DMS53 treated with DMSO at 0.1 percent for 48 hours (cell line): Measurements from ENCODE around the gene HMGB2.

Experiments
- DNase-seq: peaks from one replicate; lab custom pipeline; 2025; ENCODE audit not compliant: unreplicated experiment; lab: John Stamatoyannopoulos, UW

The HMGB2 gene

DNA sequence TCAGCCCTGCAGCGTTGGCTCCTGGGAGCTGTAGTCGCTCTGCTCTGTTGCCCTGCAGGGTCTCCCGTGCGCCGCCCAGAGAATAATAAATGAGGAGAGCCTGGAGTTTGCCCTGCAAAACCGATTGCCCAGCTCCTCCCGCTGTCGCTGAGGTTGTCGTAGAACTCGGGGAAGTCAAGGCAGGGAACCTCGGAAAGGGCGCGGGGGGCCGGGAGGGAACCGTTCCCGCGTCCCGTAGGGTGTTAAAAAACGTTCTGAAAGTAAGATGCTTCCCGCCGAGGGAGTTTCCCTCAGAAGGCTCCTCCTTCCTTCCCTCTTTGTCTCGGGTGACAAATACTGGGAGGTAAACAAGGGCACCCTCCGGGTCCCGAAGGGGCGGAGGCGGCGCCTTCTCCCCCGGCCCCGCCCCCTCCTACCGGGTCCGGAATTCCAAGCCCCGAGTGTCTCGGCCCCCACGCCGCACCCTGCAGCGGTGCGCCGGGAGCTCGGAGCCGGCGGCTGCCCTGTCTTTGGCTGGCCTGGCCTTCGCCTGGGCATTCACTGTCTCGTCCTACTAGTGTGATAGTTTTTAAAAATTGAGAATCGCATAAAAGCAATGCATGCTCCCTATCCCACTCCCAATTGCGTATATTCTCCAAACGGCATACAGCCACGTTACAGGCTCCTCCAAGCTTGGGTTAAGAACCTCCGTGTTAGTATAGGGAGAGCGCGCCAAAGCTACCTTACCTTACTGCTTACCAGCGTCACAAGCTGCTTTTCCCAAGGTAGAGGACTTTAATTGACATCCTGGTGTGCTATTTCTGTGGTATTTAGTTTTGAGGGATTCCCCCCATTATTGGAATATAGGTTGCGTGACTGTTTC, 964 bp upstream of the HMGB2 start:
- DNase-seq = peak; percentile 55

DNA sequence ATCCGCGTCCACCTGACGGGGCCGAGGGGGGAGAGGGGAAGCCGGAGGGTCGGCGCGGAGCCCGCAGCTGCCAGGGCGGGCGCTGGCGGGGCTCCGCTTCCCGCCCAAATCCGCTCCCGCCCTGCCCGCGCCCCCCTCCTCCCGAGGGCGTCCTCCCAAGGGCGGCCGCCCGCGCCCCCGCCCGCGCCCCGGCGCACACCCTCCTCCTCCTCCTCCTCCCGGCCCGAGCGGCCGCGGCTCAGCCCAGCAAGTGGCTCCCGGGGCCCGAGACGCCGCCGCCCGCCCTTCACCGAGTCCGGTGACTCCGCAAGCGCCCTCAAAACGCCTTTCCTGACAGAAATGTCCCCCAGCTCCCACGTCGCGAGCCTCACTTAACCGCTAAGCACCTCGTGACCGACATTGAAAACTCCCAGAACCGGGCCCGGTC, 487 bp downstream of the HMGB2 start:
- DNase-seq = no peak

DNA sequence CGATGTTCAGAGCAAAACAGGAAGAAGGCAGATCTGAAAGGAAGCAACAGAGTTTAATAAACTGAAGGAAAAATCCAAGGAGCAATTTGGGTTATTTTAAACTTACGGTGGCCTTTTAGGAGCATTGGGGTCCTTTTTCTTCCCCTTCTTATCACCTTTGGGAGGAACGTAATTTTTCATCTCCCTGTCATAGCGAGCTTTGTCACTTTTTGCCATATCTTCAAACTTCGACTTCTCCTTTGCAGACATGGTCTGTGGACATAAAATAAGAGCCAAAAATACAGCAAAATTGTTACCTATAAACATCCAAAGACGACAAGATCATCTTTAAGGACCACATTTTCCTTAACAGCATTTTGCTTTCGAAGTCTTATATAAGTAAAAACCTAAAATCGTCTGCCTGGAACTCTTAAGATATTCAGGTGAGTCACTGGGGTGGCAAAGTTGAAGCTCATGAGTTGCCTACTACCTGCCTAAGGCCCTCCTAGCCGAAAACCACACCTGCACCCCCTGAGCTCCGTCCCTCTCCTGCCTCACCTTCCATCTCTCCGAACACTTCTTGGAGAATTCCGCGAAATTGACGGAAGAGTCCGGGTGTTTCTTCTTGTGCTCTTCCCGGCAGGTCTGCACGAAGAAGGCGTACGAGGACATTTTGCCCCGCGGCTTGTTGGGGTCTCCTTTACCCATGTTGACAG, 1.0 kb downstream of the HMGB2 start:
- no peak for DNase-seq

DNA sequence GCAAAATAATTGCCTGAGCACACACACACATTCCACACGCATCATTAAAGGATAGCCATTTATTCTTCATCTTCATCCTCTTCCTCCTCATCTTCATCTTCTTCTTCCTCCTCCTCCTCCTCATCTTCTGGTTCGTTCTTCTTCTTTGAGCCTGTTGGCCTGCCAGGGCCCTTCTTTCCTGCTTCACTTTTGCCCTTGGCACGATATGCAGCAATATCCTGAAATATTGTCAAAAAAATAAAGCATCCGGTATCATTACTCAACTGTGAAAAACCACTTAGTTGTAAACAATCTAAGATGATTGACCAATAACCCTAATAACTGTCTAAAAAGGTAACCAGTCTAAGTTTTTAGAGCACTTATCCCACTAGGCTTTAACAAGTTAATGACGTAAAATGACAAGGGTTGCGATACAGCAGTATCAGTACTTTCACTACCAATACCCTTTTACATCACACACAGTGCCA, 2.1 kb downstream of the HMGB2 start:
- no peak for DNase-seq

DNA sequence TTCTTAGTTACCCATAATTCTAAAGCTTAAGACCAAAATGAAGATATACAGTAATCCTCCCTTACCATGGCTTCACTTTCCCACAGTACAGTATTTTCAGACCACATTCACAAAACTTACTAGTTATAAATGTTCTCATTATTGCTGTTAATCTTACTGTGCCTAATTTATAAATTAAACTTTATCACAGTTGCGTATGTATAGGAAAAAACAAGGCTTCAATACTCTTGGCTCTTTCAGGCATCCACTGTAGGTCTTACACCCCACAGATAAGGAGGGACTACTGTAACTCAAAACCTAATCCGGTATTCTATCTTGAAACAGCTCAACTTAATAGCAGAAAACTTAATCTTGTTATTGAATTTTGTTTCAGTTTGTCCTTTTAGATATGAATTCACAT, 3.6 kb downstream of the HMGB2 start:
- no peak for DNase-seq

DNA sequence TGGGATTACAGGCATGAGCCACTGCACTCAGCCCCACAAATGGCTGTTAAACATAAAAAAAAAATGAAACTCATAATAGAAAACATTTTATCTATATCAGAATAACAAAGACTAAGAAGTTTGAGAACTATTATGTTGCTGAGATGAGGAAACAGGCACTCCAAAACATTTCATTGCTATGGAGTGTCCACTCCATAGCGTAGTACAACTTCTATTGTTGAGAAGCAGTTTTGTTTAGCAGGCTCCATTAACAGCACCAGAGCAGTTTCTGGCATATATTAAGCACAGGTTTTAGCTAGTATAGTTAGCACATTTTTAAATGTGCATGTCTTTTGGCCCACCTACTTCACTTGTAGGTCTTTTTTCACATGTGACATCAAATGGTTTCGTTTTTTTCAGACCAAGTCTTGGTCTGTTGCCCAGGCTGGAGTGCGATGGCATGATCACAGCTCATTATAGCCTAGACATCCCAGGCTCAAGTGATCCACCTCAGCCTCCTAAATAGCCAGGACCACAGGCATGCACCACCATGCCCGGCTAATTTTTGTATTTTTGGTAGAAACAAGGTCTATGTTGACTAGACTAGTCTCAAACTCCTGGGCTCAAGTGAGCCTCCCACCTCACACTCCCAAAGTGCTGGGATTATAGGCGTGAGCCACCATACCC, 5.8 kb downstream of the HMGB2 start:
- DNase-seq = no peak

DNA sequence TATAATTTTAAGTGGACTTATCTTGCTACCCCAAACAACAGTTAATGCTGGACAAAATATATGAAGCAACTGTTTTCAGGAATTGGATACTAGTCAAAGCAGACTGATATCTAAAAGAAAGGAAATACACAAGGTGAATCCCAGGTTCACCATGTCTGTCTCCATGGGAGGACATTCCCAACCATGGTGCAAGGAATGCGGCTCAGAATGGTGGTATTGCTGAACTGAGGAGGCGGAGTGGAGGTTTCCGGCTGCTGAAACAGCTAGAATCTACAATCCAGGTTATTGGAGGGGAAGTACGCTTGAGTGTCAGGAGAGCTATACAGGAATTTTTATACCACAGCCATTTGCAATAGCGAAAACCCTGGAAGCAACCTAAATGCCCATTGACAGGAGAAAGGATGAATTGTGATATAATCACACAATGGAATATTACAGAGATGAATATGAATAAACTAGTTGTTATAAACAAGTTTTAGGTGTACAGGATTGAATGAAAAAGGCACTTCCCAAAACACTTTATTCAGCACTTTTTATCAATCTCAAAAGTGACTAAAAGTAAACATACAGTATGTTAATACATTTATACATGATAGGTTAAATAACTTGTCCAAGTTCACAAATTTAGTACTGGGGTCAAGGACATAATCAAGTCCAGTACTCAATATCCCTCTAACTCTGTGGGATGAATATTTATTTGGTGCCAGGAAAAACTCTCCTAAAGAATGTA, 9.0 kb downstream of the HMGB2 start:
- no peak for DNase-seq

DNA sequence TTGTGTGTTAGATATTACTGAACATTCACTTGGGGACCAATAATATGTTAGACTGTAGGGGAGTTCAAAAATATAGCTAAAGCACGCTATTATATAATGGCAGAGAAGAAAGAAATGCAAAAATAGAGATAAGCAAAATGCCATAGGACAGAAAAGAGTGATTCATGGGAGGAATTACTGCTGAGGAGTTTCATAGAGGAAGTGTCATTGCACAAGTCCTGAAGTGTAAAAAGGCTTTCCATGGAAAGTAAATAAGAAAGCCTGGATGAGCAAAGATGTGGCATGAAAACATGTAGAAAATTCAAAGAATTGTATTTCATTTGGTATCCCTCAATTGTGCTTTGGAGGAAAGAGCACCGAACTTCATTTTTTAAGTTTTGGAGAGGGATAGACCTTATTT, 14.5 kb downstream of the HMGB2 start:
- no peak for DNase-seq

DNA sequence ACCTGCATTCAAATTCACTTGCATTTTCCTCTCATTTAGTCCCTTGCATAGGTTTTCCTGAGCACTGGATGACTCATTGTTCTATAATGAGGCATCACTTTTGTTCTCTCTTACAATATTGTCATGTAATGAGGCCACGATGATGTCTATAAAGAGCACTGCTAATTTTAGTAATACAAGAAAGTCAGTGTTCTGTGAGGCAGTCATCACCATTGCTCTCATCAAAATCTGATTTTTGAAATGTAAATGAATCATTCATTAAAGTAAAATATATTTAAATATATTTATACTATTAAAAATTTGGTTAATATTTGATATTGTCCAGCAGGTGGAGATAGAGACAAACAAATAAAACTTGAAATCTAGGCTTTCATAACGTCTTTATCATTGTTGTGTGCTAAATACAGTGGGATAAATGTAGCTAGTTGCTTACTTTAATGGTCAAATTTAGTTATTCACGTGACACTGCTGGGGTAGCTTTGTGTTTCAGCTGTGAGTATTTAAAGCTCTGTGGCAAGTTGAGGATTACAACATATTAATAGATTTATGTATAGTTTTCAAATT, 15.4 kb downstream of the HMGB2 start:
- peak; percentile 57 for DNase-seq

DNA sequence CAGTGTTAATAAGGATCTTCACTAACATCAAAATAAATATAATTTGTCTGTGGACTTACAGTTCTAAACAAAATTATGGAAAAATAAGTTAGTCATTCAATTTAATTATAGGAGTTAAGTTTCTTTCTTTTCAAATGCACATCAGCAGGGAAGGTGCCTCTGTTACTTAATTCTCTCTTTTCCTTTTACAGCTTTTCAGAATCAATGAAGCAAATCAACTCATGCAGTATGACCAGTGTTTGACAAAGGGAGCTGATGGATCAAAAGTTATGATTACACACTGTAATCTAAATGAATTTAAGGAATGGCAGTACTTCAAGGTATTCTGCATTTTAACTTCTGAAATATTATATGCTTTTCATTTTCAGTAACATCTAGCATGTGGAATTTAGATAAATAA, 15.9 kb downstream of the HMGB2 start:
- DNase-seq = no peak

DNA sequence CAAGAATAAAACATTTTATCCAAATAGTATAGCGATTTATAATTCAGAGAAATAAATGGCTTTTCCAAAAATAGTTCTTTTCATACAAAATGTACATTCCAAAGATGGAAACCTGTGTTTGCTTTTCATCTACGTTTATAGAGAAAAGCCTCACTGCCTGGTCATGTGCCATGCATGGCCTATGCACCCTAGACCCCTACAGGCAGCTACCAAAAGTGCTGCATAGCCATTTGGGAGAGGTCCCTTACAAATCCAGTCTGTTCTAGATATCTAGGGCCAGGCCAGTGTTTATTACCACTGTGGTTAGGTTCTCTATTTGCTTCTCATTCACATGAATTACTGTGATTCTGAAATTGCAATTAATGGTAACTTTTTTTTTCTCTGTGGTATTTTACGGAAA, 17.2 kb downstream of the HMGB2 start:
- no peak for DNase-seq

DNA sequence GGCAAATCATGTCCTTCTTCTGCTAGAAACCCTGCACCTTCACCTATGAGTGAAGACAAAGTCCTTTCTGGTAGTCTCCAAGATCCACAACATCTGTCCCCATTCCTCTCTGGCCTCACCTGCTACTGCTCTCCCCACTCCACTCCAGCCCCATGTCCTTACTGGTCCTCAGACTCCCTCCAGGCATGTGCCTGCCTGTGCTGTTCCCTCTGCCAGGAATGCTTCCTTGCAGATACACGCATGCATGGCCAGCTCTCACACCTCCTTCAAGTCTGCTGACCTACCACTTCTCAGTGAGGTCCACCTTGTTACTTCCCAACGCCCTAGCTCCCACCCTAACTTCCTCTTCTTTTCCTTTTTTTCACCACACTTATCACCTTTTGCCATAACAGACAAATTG, 18.1 kb downstream of the HMGB2 start:
- DNase-seq = no peak

DNA sequence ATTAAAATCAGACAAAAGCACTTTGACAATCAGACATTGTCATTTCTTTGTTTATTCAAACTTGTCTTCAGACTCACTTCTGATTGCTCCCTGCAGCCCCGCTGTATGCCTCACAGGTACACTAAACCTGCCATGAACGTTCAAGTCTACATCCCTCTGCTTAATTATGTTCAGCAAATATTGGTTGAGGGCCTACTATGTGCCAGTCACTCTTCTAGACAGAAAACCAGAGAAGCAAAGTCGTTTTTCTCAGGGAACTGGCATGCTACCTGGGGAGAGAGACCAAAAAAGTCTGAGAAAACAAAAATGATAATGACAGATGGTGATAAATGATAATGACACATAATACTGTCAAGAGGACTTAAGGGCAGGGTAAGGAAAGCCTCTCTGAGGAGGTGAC, 19.4 kb downstream of the HMGB2 start:
- no peak for DNase-seq

DNA sequence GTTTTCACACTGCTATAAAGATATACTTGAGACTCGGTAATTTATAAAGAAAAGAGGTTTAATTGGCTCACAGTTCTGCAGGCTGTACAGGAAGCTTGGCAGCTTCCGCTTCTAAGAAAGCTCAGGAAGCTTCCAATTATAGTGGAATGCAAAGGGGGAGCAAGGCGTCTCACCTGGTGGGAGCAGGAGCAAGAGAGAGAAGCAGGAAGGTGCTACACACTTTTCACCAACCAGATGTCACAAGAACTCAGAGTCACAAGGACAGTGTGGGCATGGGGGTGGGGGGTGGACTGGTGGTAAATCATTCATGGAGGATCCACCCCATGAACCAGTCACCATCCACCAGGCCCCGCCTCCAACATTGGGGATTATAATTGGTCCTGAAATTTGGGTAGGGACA, 22.8 kb downstream of the HMGB2 start:
- no peak for DNase-seq

DNA sequence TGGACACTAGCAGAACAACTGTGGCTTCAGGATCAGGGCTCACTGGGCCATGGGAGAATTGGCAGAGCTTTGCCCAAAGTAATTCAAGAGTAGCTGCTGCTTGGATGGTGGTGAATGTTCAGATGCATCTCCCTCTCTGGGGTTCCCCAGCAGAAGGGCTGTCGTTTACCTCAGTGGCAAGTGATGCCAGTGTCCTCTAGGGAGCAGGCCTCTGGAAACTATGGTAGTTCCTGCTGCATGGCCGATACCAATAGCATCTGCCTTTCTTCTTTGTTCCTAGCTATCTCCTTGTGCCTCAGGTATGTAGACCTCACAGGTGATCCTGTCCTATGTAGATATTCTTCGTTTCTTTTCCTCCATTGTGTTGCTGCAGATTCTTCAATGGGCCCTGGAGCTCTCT, 26.4 kb downstream of the HMGB2 start:
- no peak for DNase-seq

DNA sequence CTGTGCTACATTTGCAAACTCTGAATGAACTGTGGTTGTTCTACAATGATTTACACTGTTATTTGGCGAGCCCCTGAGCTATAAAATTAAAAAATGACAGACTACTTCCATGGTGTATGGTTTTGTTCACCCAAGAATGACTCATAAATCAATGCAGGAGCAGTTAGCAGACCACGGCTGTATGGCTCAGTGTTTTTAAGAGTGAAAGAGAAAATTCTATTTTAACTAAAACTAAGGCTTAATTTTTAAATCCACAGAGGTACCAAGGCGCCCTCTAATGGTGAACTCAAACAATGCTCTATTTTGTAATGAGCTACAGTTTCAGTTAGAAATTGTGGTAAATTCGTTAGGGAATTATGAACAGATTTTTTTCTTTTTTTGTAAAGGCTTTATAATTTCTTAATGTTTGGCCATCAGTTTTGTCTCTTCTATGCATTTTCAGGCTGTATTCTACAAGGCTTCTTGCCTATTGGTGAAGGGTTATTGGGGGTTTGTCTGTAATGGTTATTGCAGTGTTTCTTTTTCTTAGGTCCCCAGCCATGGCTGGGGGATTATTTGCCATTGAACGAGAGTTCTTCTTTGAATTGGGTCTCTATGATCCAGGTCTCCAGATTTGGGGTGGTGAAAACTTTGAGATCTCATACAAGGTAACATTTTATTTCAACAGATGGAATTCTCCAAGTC, 32.5 kb downstream of the HMGB2 start:
- DNase-seq = peak; percentile 33

DNA sequence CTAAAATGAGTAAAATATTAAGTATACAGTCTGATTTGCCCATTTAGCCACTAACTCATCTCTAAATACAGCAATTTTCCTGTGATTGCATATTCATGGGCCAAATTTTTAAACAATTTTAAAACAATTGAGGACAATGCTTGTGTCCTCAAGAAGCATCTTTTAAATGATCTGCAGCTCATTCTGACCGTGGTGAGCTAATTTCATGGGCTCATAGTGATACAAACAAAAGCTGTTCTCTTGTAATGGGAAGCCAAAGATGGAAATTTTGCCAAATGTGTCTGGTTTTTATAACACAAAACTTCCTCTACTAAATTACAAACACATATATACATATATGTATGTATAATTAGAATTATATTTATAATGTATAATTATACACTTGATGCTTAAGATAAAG, 39.7 kb downstream of the HMGB2 start:
- DNase-seq = no peak

DNA sequence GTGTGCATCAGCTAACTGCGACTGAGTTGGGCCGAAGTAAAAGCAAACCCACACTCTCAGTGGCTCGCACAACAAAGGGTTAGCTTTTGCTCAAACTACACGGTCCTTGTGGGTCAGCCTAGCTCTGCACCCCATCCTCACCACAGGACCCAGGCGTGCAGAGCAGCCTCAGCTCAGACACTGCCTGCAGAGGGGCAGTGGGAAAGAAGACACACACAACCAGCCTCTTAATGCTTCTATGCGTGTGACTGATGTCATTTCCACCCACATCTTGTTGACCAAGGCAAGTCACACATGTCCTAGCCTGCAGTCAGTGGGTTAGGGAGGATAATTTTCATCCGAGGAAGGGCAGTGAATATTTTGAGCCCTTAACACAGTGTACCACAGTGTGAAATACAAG, 40.5 kb downstream of the HMGB2 start:
- DNase-seq = no peak

DNA sequence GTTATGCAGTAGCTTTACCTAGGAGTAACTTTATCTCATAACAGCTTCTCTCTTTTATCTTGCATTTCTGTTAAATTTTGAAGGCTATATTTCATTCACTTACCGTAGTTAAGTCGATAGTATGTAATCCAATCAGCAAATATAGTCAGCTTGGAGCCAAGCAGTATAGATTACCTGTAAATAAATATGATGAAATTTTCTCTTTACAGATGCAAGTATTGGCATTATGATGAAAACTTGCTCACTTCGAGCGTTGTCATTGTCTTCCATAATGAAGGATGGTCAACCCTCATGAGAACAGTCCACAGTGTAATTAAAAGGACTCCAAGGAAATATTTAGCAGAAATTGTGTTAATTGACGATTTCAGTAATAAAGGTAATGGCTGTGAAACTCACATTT, 42.3 kb downstream of the HMGB2 start:
- no peak for DNase-seq

DNA sequence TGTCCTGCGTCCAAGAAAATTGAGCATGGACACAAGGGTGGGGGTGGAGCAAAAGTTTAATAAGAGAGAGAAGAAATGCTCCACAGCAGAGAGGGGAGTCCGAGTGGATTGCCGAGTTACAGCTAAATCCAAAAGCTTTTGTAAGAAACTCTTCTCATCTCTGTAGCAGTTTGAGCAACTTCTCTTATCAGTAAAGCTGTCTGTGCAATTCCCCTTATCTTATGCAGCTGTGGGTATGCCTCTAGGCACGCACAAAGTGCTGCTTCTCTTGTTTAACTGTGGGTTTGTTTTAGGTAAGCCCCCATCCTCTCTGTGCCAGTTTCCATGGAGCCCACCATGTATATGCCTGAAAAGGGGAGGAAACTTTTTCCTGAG, 44.8 kb downstream of the HMGB2 start:
- no peak for DNase-seq
